GM13977 (cell line): ENCODE measurements around the gene EDN2.
A peak's percentile ranks its signal among the peaks of the same experiment; 100 is the strongest.

Source experiments
- DNase-seq: peaks from one replicate; pipeline ENCODE4 v3.0.0; 2012; ENCODE audit warnings: low spot score
- CTCF ChIP-seq: IDR thresholded peaks from 2 replicates; pipeline ENCODE4 v1.5.1; 2012; ENCODE audit warnings: mild to moderate bottlenecking, control low read depth; ENCODE audit not compliant: insufficient read depth; ENCODE audit errors: extremely low read depth, missing control alignments
- in situ Hi-C: fragments of 300-500 bp; cut with MboI; formaldehyde crosslinking; loops from one replicate; pipeline ENCODE4 v1.12.0; 2022; ENCODE audit warnings: low sequenced_read_pairs, low pct_unique_long_range_greater_than_20kb, mixed read lengths, inconsistent platforms; ENCODE audit not compliant: unreplicated experiment

Gene EDN2

GRCh38 chr1:41512701-41513382 lies 28.4 kb upstream of the EDN2 start:
- in situ Hi-C loops, result no loop called here
- DNase-seq, result no peak
- TF ChIP-seq CTCF, result no peak

- in situ Hi-C loops, result no loop called here
- no peak for TF ChIP-seq CTCF
- DNase-seq, result no peak
Observed at GRCh38 chr1:41511239-41511540, 26.7 kb upstream of the EDN2 start.

GRCh38 chr1:41510531-41511238 lies 26.2 kb upstream of the EDN2 start:
- no peak for TF ChIP-seq CTCF
- no peak for DNase-seq
- in situ Hi-C loops, result no loop called here

GRCh38 chr1:41509270-41509671 lies 24.8 kb upstream of the EDN2 start:
- DNase-seq, result peak; percentile 64
- no peak for TF ChIP-seq CTCF
- in situ Hi-C loops, result no loop called here

- in situ Hi-C loops, result no loop called here
- no peak for TF ChIP-seq CTCF
- DNase-seq, result no peak
Observed at GRCh38 chr1:41508290-41508689, 23.8 kb upstream of the EDN2 start.

GRCh38 chr1:41507836-41508235 lies 23.4 kb upstream of the EDN2 start:
- in situ Hi-C loops, result no loop called here
- TF ChIP-seq CTCF, result no peak
- no peak for DNase-seq
